GM23338 (cell line): ENCODE measurements around the gene MPST. TPM values are rescaled to one million over a fixed set of nuclear protein-coding genes. Genes with fewer than 3 reads are reported as not detected.

ENCODE experiments used
- ATAC-seq: fragments of 200-7000 bp; cut with Tn5 transposase; 3 replicates; pipeline ENCODE4 v1.9.1; 2020
- DNase-seq: peaks from one replicate; pipeline ENCODE4 v3.0.0-alpha.2; 2015; ENCODE audit warnings: low spot score
- H2AFZ ChIP-seq: fragments of 200-600 bp; sonication (generic); 2 replicates; pipeline ENCODE4 v1.8.0; 2016; ENCODE audit warnings: antibody characterized with exemption, mild to moderate bottlenecking, moderate library complexity
- H3F3A ChIP-seq: fragments of 200-600 bp; sonication (generic); replicated peaks from 2 replicates; pipeline ENCODE4 v1.8.0; 2017; ENCODE audit warnings: antibody characterized with exemption, mixed run types, low read depth
- H3K27ac ChIP-seq: fragments of 200-600 bp; sonication (generic); 2 replicates; pipeline ENCODE4 v1.6.1; 2016; ENCODE audit warnings: low read depth
- H3K27me3 ChIP-seq: fragments of 200-600 bp; sonication (generic); 2 replicates; pipeline ENCODE4 v1.8.0; 2016; ENCODE audit warnings: mild to moderate bottlenecking, mixed run types, moderate library complexity; ENCODE audit not compliant: insufficient read depth
- H3K36me3 ChIP-seq: fragments of 200-600 bp; sonication (generic); 2 replicates; pipeline ENCODE4 v1.8.0; 2016; ENCODE audit warnings: mild to moderate bottlenecking; ENCODE audit not compliant: insufficient read depth
- H3K4me1 ChIP-seq: fragments of 200-600 bp; sonication (generic); 2 replicates; pipeline ENCODE4 v1.8.0; 2016; ENCODE audit warnings: mild to moderate bottlenecking, moderate library complexity; ENCODE audit not compliant: insufficient read depth
- H3K4me2 ChIP-seq: fragments of 200-600 bp; sonication (generic); 2 replicates; pipeline ENCODE4 v1.7.1; 2017; ENCODE audit warnings: mixed run types
- H3K4me3 ChIP-seq: fragments of 200-600 bp; sonication (generic); 2 replicates; pipeline ENCODE4 v1.6.1; 2016; ENCODE audit warnings: mixed run types
- H3K79me2 ChIP-seq: fragments of 200-600 bp; sonication (generic); replicated peaks from 2 replicates; pipeline ENCODE4 v1.8.0; 2017; ENCODE audit warnings: mild to moderate bottlenecking; ENCODE audit not compliant: insufficient read depth
- H3K9me2 ChIP-seq: fragments of 200-600 bp; sonication (generic); 2 replicates; pipeline ENCODE4 v1.8.0; 2017; ENCODE audit not compliant: insufficient read depth
- H4K20me1 ChIP-seq: fragments of 200-600 bp; sonication (generic); replicated peaks from 2 replicates; pipeline ENCODE4 v1.8.0; 2017; ENCODE audit warnings: mild to moderate bottlenecking; ENCODE audit not compliant: insufficient read depth
- H3K27ac Mint-ChIP-seq: 2 replicates; pipeline ENCODE4 v1.8.0; 2020; ENCODE audit warnings: inconsistent platforms, mild to moderate bottlenecking, moderate library complexity, mixed read lengths
- H3K27me3 Mint-ChIP-seq: 3 replicates; pipeline ENCODE4 v1.8.0; 2022; ENCODE audit warnings: low read depth, mild to moderate bottlenecking, moderate library complexity, mixed read lengths, inconsistent platforms; ENCODE audit not compliant: insufficient read depth, poor library complexity
- H3K36me3 Mint-ChIP-seq: 3 replicates; pipeline ENCODE4 v1.8.0; 2021; ENCODE audit warnings: low read depth, mild to moderate bottlenecking, inconsistent platforms, moderate library complexity, mixed read lengths
- H3K4me1 Mint-ChIP-seq: 3 replicates; pipeline ENCODE4 v1.8.0; 2020; ENCODE audit warnings: mild to moderate bottlenecking, inconsistent platforms, mixed read lengths
- H3K4me3 Mint-ChIP-seq: 3 replicates; pipeline ENCODE4 v1.8.0; 2021; ENCODE audit warnings: moderate library complexity, mild to moderate bottlenecking, inconsistent platforms, mixed read lengths
- H3K9me3 Mint-ChIP-seq: 3 replicates; pipeline ENCODE4 v1.8.0; 2020; ENCODE audit warnings: moderate library complexity, mild to moderate bottlenecking, inconsistent platforms, mixed read lengths
- CTCF ChIP-seq, 2 experiments: fragments of 200-600 bp in 1 of 2; sonication (generic) in 1 of 2; conservative IDR thresholded peaks; 2 replicates each; pipeline versions ENCODE4 v1.5.1 to v1.6.1; 2016 to 2017; ENCODE audit warnings: antibody characterized with exemption in 2 of 2, low read depth in 2 of 2, mild to moderate bottlenecking in 2 of 2, moderate library complexity in 1 of 2
- ETS1 ChIP-seq: IDR thresholded peaks from 2 replicates; pipeline ENCODE4 v1.6.1; 2016; ENCODE audit warnings: antibody characterized with exemption
- NANOG ChIP-seq: IDR thresholded peaks from 2 replicates; pipeline ENCODE4 v1.6.1; 2016; ENCODE audit warnings: antibody characterized with exemption, borderline replicate concordance
- STAT1 ChIP-seq: IDR thresholded peaks from one replicate; pipeline ENCODE4 v1.6.1; 2016; ENCODE audit warnings: antibody characterized with exemption; ENCODE audit not compliant: unreplicated experiment
- ZNF331 ChIP-seq: fragments of 250-450 bp; sonication (Bioruptor Pico); IDR thresholded peaks from 2 replicates; pipeline ENCODE4 v1.5.0; 2020; ENCODE audit warnings: low read depth, mild to moderate bottlenecking, moderate library complexity
- polyA plus RNA-seq: library from polyadenylated mRNA; unstranded; fragments of >200 nt; fragmentation: Nextera tagmentation; extraction: Ambion mirVana; gene quantifications from 2 replicates; pipeline ENCODE4 v1.2.1, GENCODE V29; 2016
- total RNA-seq: library from RNA; depleted of rRNA; stranded (reverse); fragments of >200 nt; shearing (Covaris generic); gene quantifications from 2 replicates; pipeline ENCODE4 v1.2.3, GENCODE V29; 2014
- TF ChIP-seq, protein P1 (sequence below): IDR thresholded peaks from one replicate; pipeline ENCODE4 v1.6.1; 2018; ENCODE audit warnings: antibody characterized with exemption; ENCODE audit not compliant: unreplicated experiment

The MPST gene
- total and polyA plus RNA-seq, 2 experiments from 2014 or later = 86.2 to 158 TPM

DNA sequence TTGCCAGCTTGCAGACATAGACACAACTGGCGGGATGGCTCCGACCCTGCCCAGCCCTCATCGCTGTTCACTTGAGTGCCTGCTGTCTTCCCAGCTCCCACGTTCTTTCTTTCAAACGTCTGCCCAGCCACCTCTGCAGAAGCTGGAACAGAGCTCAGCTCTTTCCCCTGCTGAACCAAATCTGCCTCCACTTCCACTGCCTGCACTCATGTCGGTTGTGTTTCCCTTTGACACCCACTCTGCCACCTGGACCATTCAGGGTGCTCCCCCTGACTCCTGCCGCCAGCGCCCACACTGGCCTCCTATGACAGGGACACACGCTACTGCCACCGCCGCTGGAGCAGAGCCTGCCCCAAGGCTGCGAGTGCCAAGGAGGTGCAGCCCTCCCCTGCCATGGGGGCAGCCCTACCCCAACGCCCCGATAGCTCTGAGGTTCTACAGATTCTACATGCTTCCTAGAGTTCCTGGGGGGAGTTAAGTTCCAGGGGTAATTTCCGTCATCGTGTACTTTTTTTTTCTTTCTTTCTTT lies 38.2 kb upstream of the MPST start (continued):
- no peak for TF ChIP-seq ETS1
- TF ChIP-seq, protein P1, sequence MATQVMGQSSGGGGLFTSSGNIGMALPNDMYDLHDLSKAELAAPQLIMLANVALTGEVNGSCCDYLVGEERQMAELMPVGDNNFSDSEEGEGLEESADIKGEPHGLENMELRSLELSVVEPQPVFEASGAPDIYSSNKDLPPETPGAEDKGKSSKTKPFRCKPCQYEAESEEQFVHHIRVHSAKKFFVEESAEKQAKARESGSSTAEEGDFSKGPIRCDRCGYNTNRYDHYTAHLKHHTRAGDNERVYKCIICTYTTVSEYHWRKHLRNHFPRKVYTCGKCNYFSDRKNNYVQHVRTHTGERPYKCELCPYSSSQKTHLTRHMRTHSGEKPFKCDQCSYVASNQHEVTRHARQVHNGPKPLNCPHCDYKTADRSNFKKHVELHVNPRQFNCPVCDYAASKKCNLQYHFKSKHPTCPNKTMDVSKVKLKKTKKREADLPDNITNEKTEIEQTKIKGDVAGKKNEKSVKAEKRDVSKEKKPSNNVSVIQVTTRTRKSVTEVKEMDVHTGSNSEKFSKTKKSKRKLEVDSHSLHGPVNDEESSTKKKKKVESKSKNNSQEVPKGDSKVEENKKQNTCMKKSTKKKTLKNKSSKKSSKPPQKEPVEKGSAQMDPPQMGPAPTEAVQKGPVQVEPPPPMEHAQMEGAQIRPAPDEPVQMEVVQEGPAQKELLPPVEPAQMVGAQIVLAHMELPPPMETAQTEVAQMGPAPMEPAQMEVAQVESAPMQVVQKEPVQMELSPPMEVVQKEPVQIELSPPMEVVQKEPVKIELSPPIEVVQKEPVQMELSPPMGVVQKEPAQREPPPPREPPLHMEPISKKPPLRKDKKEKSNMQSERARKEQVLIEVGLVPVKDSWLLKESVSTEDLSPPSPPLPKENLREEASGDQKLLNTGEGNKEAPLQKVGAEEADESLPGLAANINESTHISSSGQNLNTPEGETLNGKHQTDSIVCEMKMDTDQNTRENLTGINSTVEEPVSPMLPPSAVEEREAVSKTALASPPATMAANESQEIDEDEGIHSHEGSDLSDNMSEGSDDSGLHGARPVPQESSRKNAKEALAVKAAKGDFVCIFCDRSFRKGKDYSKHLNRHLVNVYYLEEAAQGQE = no peak
- no peak for TF ChIP-seq ZNF331 (CRISPR knock-in tag)
- TF ChIP-seq STAT1 = no peak
- TF ChIP-seq NANOG = no peak
- TF ChIP-seq CTCF (conservative IDR thresholded peaks at IDR 0.05; ENCODE audit: low read depth in 2 of 2) = no peak

GRCh38 chr22:36982136-36982535 lies 37.4 kb upstream of the MPST start:
- H2AFZ ChIP-seq = no peak overlapping the region
- no peaks in the 10 kb centered on the region for H3K36me3 ChIP-seq
- no peaks in the 10 kb centered on the region for H4K20me1 ChIP-seq
- TF ChIP-seq NANOG (no peak), CTCF (conservative IDR thresholded peaks at IDR 0.05; ENCODE audit: low read depth in 2 of 2) (peak; percentile 17 to 25; a peak in 2 of 4 replicates)
- no peak overlapping the region for H3K27ac Mint-ChIP-seq
- no peaks in the 10 kb centered on the region for H3F3A ChIP-seq
- no peaks in the 10 kb centered on the region for H3K4me1 ChIP-seq
- H3K4me3 Mint-ChIP-seq = no peak overlapping the region
- DNase-seq = no peak
- no peak for ATAC-seq
- H3K4me3 ChIP-seq = no peak overlapping the region
- H3K36me3 Mint-ChIP-seq = peaks cover 4% of the 10 kb centered on the region; the same call in 2 of the 3 replicates
- H3K4me1 Mint-ChIP-seq = peaks cover 17% of the 10 kb centered on the region
- H3K27me3 ChIP-seq = no peaks in the 10 kb centered on the region
- no peak overlapping the region for H3K4me2 ChIP-seq
- no peak overlapping the region for H3K27ac ChIP-seq
- no peaks in the 10 kb centered on the region; the same call in 1 of the 2 replicates for H3K9me2 ChIP-seq
- H3K79me2 ChIP-seq = no peaks in the 10 kb centered on the region
- H3K27me3 Mint-ChIP-seq = peaks cover 2% of the 10 kb centered on the region
- H3K9me3 Mint-ChIP-seq = peaks cover 21% of the 10 kb centered on the region
